Measurements from ENCODE around the gene TP53RK.

TP53RK gene

GRCh38 chr20:46648903-46649649, 40.2 kb downstream of the TP53RK start (continued):
- TF ChIP-seq POU6F1 (CRISPR knock-in tag; IDR thresholded peaks at IDR 0.05; ENCODE audit: borderline replicate concordance, low read depth) (no peak), ISL1 (CRISPR knock-in tag; IDR thresholded peaks at IDR 0.05) (no peak), OSR1 (CRISPR knock-in tag; IDR thresholded peaks at IDR 0.05) (no peak), ZNF8 (CRISPR knock-in tag; IDR thresholded peaks at IDR 0.05) (no peak), SNAI2 (CRISPR knock-in tag; IDR thresholded peaks at IDR 0.05) (no peak)

GRCh38 chr20:46647469-46647868, 41.8 kb downstream of the TP53RK start:
- no peak for ATAC-seq
- TF ChIP-seq POU6F1 (CRISPR knock-in tag; IDR thresholded peaks at IDR 0.05; ENCODE audit: borderline replicate concordance, low read depth) (no peak), CREB5 (CRISPR knock-in tag; IDR thresholded peaks at IDR 0.05; ENCODE audit: low read depth) (no peak), ZNF70 (CRISPR knock-in tag; IDR thresholded peaks at IDR 0.05) (no peak), OSR1 (CRISPR knock-in tag; IDR thresholded peaks at IDR 0.05) (no peak), BACH2 (CRISPR knock-in tag; IDR thresholded peaks at IDR 0.05; ENCODE audit: borderline replicate concordance) (no peak), PATZ1 (CRISPR knock-in tag; IDR thresholded peaks at IDR 0.05; ENCODE audit: borderline replicate concordance) (no peak), ZNF565 (CRISPR knock-in tag; conservative IDR thresholded peaks at IDR 0.05; ENCODE audit: low read depth) (no peak), GLIS3 (CRISPR knock-in tag; IDR thresholded peaks at IDR 0.05) (no peak), TCF4 (CRISPR knock-in tag; IDR thresholded peaks at IDR 0.05; ENCODE audit: borderline replicate concordance) (no peak), ARNTL (CRISPR knock-in tag; IDR thresholded peaks at IDR 0.05; ENCODE audit: borderline replicate concordance, low read depth) (no peak), ZFP3 (CRISPR knock-in tag; IDR thresholded peaks at IDR 0.05) (no peak)

GRCh38 chr20:46646659-46647380, 42.4 kb downstream of the TP53RK start:
- TF ChIP-seq POU6F1 (CRISPR knock-in tag; IDR thresholded peaks at IDR 0.05; ENCODE audit: borderline replicate concordance, low read depth) = no peak
- no peak for TF ChIP-seq SNAI2 (CRISPR knock-in tag; IDR thresholded peaks at IDR 0.05)
- TF ChIP-seq ZNF565 (CRISPR knock-in tag; conservative IDR thresholded peaks at IDR 0.05; ENCODE audit: low read depth) = no peak
- no peak for TF ChIP-seq CSDC2 (CRISPR knock-in tag; IDR thresholded peaks at IDR 0.05)
- TF ChIP-seq ZNF8 (CRISPR knock-in tag; IDR thresholded peaks at IDR 0.05) = no peak
- TF ChIP-seq TSHZ2 (CRISPR knock-in tag; IDR thresholded peaks at IDR 0.05) = no peak
- no peak for TF ChIP-seq ISL1 (CRISPR knock-in tag; IDR thresholded peaks at IDR 0.05)
- no peak for TF ChIP-seq CSRNP3 (CRISPR knock-in tag; IDR thresholded peaks at IDR 0.05)
- TF ChIP-seq OSR1 (CRISPR knock-in tag; IDR thresholded peaks at IDR 0.05) = no peak
- TF ChIP-seq BACH2 (CRISPR knock-in tag; IDR thresholded peaks at IDR 0.05; ENCODE audit: borderline replicate concordance) = no peak
- ATAC-seq = no peak
